ENCODE measurements around the gene SRGAP1. TPM values are rescaled to one million over a fixed set of nuclear protein-coding genes. Genes with fewer than 3 reads are reported as not detected.

The SRGAP1 gene
- total and polyA plus RNA-seq, 2 of the 8 experiments (the other 6 are each of a cell fraction or from before 2014, with no cell fraction given) = 3.2 to 7.3 TPM

DNA sequence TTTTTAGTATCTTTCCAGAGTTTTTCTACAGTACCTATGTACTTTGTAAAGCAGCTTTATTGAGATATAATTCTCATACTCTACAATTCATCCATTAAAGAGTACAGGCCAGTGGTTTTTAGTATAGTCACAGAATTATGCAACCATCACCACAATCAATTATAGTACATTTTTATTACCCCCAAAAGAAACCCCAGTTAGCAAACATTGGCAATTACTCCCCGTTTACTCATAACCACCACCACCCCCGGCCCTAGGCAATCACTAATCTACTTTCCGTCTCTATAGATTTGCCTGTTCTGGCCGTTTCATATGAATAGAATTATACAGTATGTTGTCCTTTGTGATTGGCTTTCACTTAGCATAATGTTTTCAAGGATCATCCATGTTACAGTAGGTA is 257.8 kb downstream of the SRGAP1 start (continued):
- no peak for TF ChIP-seq EGR1 (IDR thresholded peaks at IDR 0.05; ENCODE audit: borderline replicate concordance, low read depth, low read length)
- TF ChIP-seq CHD1 (IDR thresholded peaks at IDR 0.05; ENCODE audit: low read depth, low read length) = no peak
- TF ChIP-seq MAFK (IDR thresholded peaks at IDR 0.05; ENCODE audit: low read depth, low read length) = no peak
- TF ChIP-seq, protein P1, sequence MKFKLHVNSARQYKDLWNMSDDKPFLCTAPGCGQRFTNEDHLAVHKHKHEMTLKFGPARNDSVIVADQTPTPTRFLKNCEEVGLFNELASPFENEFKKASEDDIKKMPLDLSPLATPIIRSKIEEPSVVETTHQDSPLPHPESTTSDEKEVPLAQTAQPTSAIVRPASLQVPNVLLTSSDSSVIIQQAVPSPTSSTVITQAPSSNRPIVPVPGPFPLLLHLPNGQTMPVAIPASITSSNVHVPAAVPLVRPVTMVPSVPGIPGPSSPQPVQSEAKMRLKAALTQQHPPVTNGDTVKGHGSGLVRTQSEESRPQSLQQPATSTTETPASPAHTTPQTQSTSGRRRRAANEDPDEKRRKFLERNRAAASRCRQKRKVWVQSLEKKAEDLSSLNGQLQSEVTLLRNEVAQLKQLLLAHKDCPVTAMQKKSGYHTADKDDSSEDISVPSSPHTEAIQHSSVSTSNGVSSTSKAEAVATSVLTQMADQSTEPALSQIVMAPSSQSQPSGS (IDR thresholded peaks at IDR 0.05; ENCODE audit: low read length) = no peak
